Measurements from ENCODE around the gene TTC28. TPM values are rescaled to one million over a fixed set of nuclear protein-coding genes. Genes with fewer than 3 reads are reported as not detected.

The TTC28 gene
- total and polyA plus RNA-seq, 2 donors (not counting 1 experiment from before 2014, with no cell fraction given): 8.2 to 31.4 TPM

- H2AFZ ChIP-seq (ENCODE audit: low read length): no peak overlapping the region
- no peak overlapping the region for H3K9ac ChIP-seq (ENCODE audit: insufficient read depth, low read length)
- no peaks in the 10 kb centered on the region for H3K36me3 ChIP-seq (ENCODE audit: control insufficient read depth, insufficient read depth, low read length)
- no peak overlapping the region for H3K4me3 ChIP-seq (replicated peaks in 1 of 4; ENCODE audit: control extremely low read depth in 1 of 4, insufficient read depth in 1 of 4, low read depth in 3 of 4, low read length in 4 of 4)
- no peaks in the 10 kb centered on the region for H3K4me1 ChIP-seq (ENCODE audit: control insufficient read depth, extremely low read depth, insufficient read depth, low read length)
- TF ChIP-seq CTCF (conservative IDR thresholded peaks at IDR 0.05 in 1 of 2, IDR thresholded peaks at IDR 0.05 in 1 of 2; ENCODE audit: low read depth in 1 of 2, low read length in 2 of 2) (no peak), EZH2 (IDR thresholded peaks at IDR 0.05; ENCODE audit: low read length, missing control alignments) (no peak)
- no peak for DNase-seq (ENCODE audit: low read depth in 2 of 2)
- no peaks in the 10 kb centered on the region for H3K9me3 ChIP-seq (ENCODE audit: control insufficient read depth, insufficient read depth, low read depth, low read length)
- H4K20me1 ChIP-seq (ENCODE audit: control insufficient read depth, extremely low read depth, insufficient read depth, low read length): no peaks in the 10 kb centered on the region
- H3K27ac ChIP-seq (ENCODE audit: insufficient read depth, low read length): no peak overlapping the region
- H3K27me3 ChIP-seq (ENCODE audit: control insufficient read depth, insufficient read depth, low read length): no peaks in the 10 kb centered on the region
- no peaks in the 10 kb centered on the region for H3K79me2 ChIP-seq (ENCODE audit: control insufficient read depth, insufficient read depth, low read length)
- no peak overlapping the region for H3K4me2 ChIP-seq (ENCODE audit: extremely low read depth, insufficient read depth, low read length)
Observed at GRCh38 chr22:28296452-28296851, 383.2 kb downstream of the TTC28 start.

- Histone ChIP-seq H3K9me3 (ENCODE audit: control insufficient read depth, insufficient read depth, low read depth, low read length) (no peaks in the 10 kb centered on the region), H3K27me3 (ENCODE audit: control insufficient read depth, insufficient read depth, low read length) (no peaks in the 10 kb centered on the region), H4K20me1 (ENCODE audit: control insufficient read depth, extremely low read depth, insufficient read depth, low read length) (no peaks in the 10 kb centered on the region), H3K4me2 (ENCODE audit: extremely low read depth, insufficient read depth, low read length) (no peak overlapping the region), H2AFZ (ENCODE audit: low read length) (no peak overlapping the region), H3K36me3 (ENCODE audit: control insufficient read depth, insufficient read depth, low read length) (no peaks in the 10 kb centered on the region), H3K79me2 (ENCODE audit: control insufficient read depth, insufficient read depth, low read length) (no peaks in the 10 kb centered on the region), H3K4me1 (ENCODE audit: control insufficient read depth, extremely low read depth, insufficient read depth, low read length) (peaks cover 13% of the 10 kb centered on the region), H3K4me3 (replicated peaks in 1 of 4; ENCODE audit: control extremely low read depth in 1 of 4, insufficient read depth in 1 of 4, low read depth in 3 of 4, low read length in 4 of 4) (no peak overlapping the region), H3K9ac (ENCODE audit: insufficient read depth, low read length) (no peak overlapping the region), H3K27ac (ENCODE audit: insufficient read depth, low read length) (no peak overlapping the region)
- peak; percentile 52 to 82 for DNase-seq (ENCODE audit: low read depth in 2 of 2)
- TF ChIP-seq EZH2 (IDR thresholded peaks at IDR 0.05; ENCODE audit: low read length, missing control alignments) (no peak), CTCF (conservative IDR thresholded peaks at IDR 0.05 in 1 of 2, IDR thresholded peaks at IDR 0.05 in 1 of 2; ENCODE audit: low read depth in 1 of 2, low read length in 2 of 2) (no peak)
Observed at GRCh38 chr22:28283068-28283654, 396.5 kb downstream of the TTC28 start.

DNA sequence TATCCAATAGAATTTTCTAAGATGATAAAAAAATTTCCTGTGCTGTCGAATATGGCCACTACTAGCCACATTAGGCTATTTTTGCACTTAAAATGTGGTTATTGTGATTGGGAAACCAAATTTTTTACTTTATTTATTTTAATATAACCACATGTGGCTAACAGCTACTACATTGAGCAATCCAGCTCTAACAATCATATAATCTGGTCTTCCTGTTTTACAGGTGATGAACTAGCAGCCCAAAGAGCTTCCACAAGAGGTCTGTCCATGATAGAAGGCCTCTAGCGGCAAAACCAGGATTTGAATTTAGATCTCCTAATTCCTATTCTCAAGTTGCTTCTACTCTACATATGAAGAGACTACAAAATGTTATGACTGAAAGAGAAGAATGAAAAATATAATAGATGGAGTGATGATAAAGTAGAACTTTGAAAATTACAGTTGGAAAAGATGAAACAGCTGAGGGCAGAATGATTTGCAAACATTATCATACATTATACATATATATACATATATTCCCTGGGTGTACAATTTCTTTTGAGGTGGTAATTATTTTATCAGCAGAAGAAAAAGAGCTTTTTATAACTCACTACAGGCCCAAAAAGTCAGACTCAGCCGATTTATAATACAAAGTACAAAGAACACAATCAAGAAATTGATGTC, 397.1 kb downstream of the TTC28 start:
- Histone ChIP-seq H3K4me2 (ENCODE audit: extremely low read depth, insufficient read depth, low read length) (peak overlapping the region; percentile 35), H3K4me3 (replicated peaks in 1 of 4; ENCODE audit: control extremely low read depth in 1 of 4, insufficient read depth in 1 of 4, low read depth in 3 of 4, low read length in 4 of 4) (no peak overlapping the region), H3K27ac (ENCODE audit: insufficient read depth, low read length) (no peak overlapping the region), H3K36me3 (ENCODE audit: control insufficient read depth, insufficient read depth, low read length) (no peaks in the 10 kb centered on the region), H3K79me2 (ENCODE audit: control insufficient read depth, insufficient read depth, low read length) (no peaks in the 10 kb centered on the region), H3K4me1 (ENCODE audit: control insufficient read depth, extremely low read depth, insufficient read depth, low read length) (peaks cover 13% of the 10 kb centered on the region), H3K27me3 (ENCODE audit: control insufficient read depth, insufficient read depth, low read length) (no peaks in the 10 kb centered on the region), H2AFZ (ENCODE audit: low read length) (no peak overlapping the region), H3K9me3 (ENCODE audit: control insufficient read depth, insufficient read depth, low read depth, low read length) (no peaks in the 10 kb centered on the region), H4K20me1 (ENCODE audit: control insufficient read depth, extremely low read depth, insufficient read depth, low read length) (no peaks in the 10 kb centered on the region), H3K9ac (ENCODE audit: insufficient read depth, low read length) (no peak overlapping the region)
- TF ChIP-seq CTCF (conservative IDR thresholded peaks at IDR 0.05 in 1 of 2, IDR thresholded peaks at IDR 0.05 in 1 of 2; ENCODE audit: low read depth in 1 of 2, low read length in 2 of 2): no peak
- no peak for TF ChIP-seq EZH2 (IDR thresholded peaks at IDR 0.05; ENCODE audit: low read length, missing control alignments)
- peak; percentile 63 to 78 for DNase-seq (ENCODE audit: low read depth in 2 of 2)
